A549 (cell line): ENCODE results near the gene CYSRT1. TPM values are rescaled to one million over a fixed set of nuclear protein-coding genes. Genes with fewer than 3 reads are reported as not detected.

Source experiments
- ATAC-seq, 2 experiments: fragments of 200-7000 bp in 1 of 2; fragments of >200 bp in 1 of 2; cut with Nextera tagmentation in 1 of 2; cut with Tn5 transposase in 1 of 2; 3 replicates each; pipeline versions ENCODE4 v1.8.0 to v1.9.1; 2018 to 2020; ENCODE audit warnings: mild to moderate bottlenecking in 1 of 2, moderate library complexity in 1 of 2
- CTCF ChIA-PET: fragments of 300-600 bp; sonication (Branson Sonifier 250); formaldehyde crosslinking; extraction: SDS; loops from one replicate; lab custom pipeline; 2021; ENCODE audit warnings: antibody characterized with exemption, inconsistent platforms; lab: Yijun Ruan, JAX
- POLR2A ChIA-PET: fragments of 350-600 bp; formaldehyde crosslinking; extraction: SDS; loops from one replicate; lab custom pipeline; 2021; ENCODE audit warnings: antibody characterized with exemption, inconsistent platforms; lab: Yijun Ruan, JAX
- DNase-seq, 2 experiments: peaks; one replicate each; pipeline versions ENCODE4 v3.0.0 to v3.0.0-alpha.2; 2011 to 2016; ENCODE audit warnings: low read depth in 1 of 2, low spot score in 1 of 2
- FAIRE-seq: peaks from 2 replicates; lab custom pipeline; 2011; peaks lifted over from hg19 to GRCh38; lab: Jason Lieb, UNC
- H3K27ac ChIP-seq, 2 experiments: fragments of >200 bp; sonication (Bioruptor Twin); formaldehyde crosslinking; 3 replicates each; pipeline ENCODE4 v1.5.1; 2016 to 2017
- H3K4me1 ChIP-seq: fragments of >200 bp; sonication (Bioruptor Twin); formaldehyde crosslinking; 3 replicates; pipeline ENCODE4 v1.6.1; 2016
- H3K4me2 ChIP-seq: fragments of >200 bp; sonication (Bioruptor Twin); formaldehyde crosslinking; 3 replicates; pipeline ENCODE4 v1.6.1; 2016
- H3K4me3 ChIP-seq: fragments of >200 bp; sonication (Bioruptor Twin); formaldehyde crosslinking; 3 replicates; pipeline ENCODE4 v1.5.1; 2016
- H3K9me3 ChIP-seq: fragments of >200 bp; sonication (Bioruptor Twin); formaldehyde crosslinking; 3 replicates; pipeline ENCODE4 v1.6.1; 2016
- ATOH8 ChIP-seq: fragments of 250-450 bp; sonication (Bioruptor Pico); IDR thresholded peaks from 2 replicates; pipeline ENCODE4 v1.5.0; 2020; ENCODE audit warnings: low read depth, mild to moderate bottlenecking, moderate library complexity
- BHLHE40 ChIP-seq: IDR thresholded peaks from 2 replicates; pipeline ENCODE4 v1.6.1; 2012; ENCODE audit warnings: low read depth, low read length, inconsistent platforms
- CBX8 ChIP-seq: fragments of 200-600 bp; sonication (generic); IDR thresholded peaks from 2 replicates; pipeline ENCODE4 v1.6.1; 2016
- CEBPB ChIP-seq, 2 experiments: fragments of >200 bp in 1 of 2; sonication (Bioruptor Twin) in 1 of 2; formaldehyde crosslinking in 1 of 2; IDR thresholded peaks; 2 replicates each; pipeline ENCODE4 v1.6.1; 2012 to 2016
- CHD2 ChIP-seq: fragments of 150-350 bp; IDR thresholded peaks from 2 replicates; pipeline ENCODE4 v1.6.1; 2014; ENCODE audit warnings: low read length; ENCODE audit not compliant: partially characterized antibody
- CHD4 ChIP-seq: fragments of 200-600 bp; sonication (generic); IDR thresholded peaks from 2 replicates; pipeline ENCODE4 v1.6.1; 2016; ENCODE audit warnings: antibody characterized with exemption, mild to moderate bottlenecking, borderline replicate concordance
- EHF ChIP-seq: fragments of 250-450 bp; sonication (Bioruptor Pico); IDR thresholded peaks from 2 replicates; pipeline ENCODE4 v1.5.0; 2020; ENCODE audit warnings: mild to moderate bottlenecking
- EHMT2 ChIP-seq: fragments of 200-600 bp; sonication (generic); IDR thresholded peaks from 2 replicates; pipeline ENCODE4 v1.6.1; 2016; ENCODE audit warnings: antibody characterized with exemption, low read depth, mild to moderate bottlenecking, moderate library complexity
- ELK1 ChIP-seq: fragments of 150-350 bp; IDR thresholded peaks from 2 replicates; pipeline ENCODE4 v1.6.1; 2014; ENCODE audit warnings: low read depth, mild to moderate bottlenecking, low read length
- FOSL2 ChIP-seq, 2 experiments: fragments of 450-650 bp in 1 of 2; fragments of >200 bp in 1 of 2; sonication (Bioruptor Twin) in 1 of 2; formaldehyde crosslinking; IDR thresholded peaks; 2 replicates each; pipeline versions ENCODE4 v1.5.0 to v1.6.1; 2016 to 2020; ENCODE audit warnings: mild to moderate bottlenecking in 1 of 2, moderate library complexity in 1 of 2
- GATA3 ChIP-seq: IDR thresholded peaks from 2 replicates; pipeline ENCODE4 v1.6.1; 2012; ENCODE audit warnings: borderline replicate concordance
- HDAC2 ChIP-seq: fragments of 200-600 bp; sonication (generic); IDR thresholded peaks from 2 replicates; pipeline ENCODE4 v1.6.1; 2016
- HOXB5 ChIP-seq: fragments of 250-450 bp; sonication (Bioruptor Pico); IDR thresholded peaks from 2 replicates; pipeline ENCODE4 v1.5.0; 2020; ENCODE audit warnings: mild to moderate bottlenecking, moderate library complexity
- JUNB ChIP-seq: fragments of >200 bp; sonication (Bioruptor Twin); formaldehyde crosslinking; IDR thresholded peaks from 2 replicates; pipeline ENCODE4 v1.6.1; 2016
- KDM1A ChIP-seq: fragments of 200-600 bp; sonication (generic); IDR thresholded peaks from 2 replicates; pipeline ENCODE4 v1.6.1; 2016; ENCODE audit warnings: low read depth, mild to moderate bottlenecking
- MAFK ChIP-seq: fragments of 450-650 bp; IDR thresholded peaks from 2 replicates; pipeline ENCODE4 v1.6.1; 2014; ENCODE audit not compliant: partially characterized antibody
- MYC ChIP-seq: IDR thresholded peaks from 2 replicates; pipeline ENCODE4 v1.6.1; 2012; ENCODE audit warnings: mild to moderate bottlenecking, inconsistent platforms, low read length, improper control_type of control experiment, borderline replicate concordance
- NFE2L2 ChIP-seq: fragments of 150-350 bp; conservative IDR thresholded peaks from 2 replicates; pipeline ENCODE4 v1.6.1; 2014; ENCODE audit warnings: low read length
- NPAS2 ChIP-seq: fragments of 250-450 bp; sonication (Bioruptor Pico); IDR thresholded peaks from 2 replicates; pipeline ENCODE4 v1.8.0; 2022; ENCODE audit warnings: mild to moderate bottlenecking, moderate library complexity, borderline replicate concordance
- NR3C1 ChIP-seq: fragments of >200 bp; sonication (Bioruptor Twin); formaldehyde crosslinking; IDR thresholded peaks from 3 replicates; pipeline ENCODE4 v1.6.1; 2017
- PBX3 ChIP-seq: IDR thresholded peaks from 2 replicates; pipeline ENCODE4 v1.6.1; 2012
- PHF8 ChIP-seq: fragments of 200-600 bp; sonication (generic); IDR thresholded peaks from 2 replicates; pipeline ENCODE4 v1.6.1; 2016; ENCODE audit warnings: low read depth, mild to moderate bottlenecking, antibody characterized with exemption, moderate library complexity, borderline replicate concordance
- POLR2A ChIP-seq: IDR thresholded peaks from 2 replicates; pipeline ENCODE4 v1.6.1; 2012; ENCODE audit warnings: mild to moderate bottlenecking, low read length
- RAD21 ChIP-seq, 2 experiments: fragments of >200 bp in 1 of 2; sonication (Bioruptor Twin) in 1 of 2; formaldehyde crosslinking in 1 of 2; IDR thresholded peaks in 1 of 2; conservative IDR thresholded peaks in 1 of 2; 2 replicates in 1 of 2; 3 replicates in 1 of 2; pipeline ENCODE4 v1.6.1; 2012 to 2018; ENCODE audit warnings: inconsistent platforms in 1 of 2
- RARB ChIP-seq: fragments of 250-450 bp; sonication (Bioruptor Pico); IDR thresholded peaks from 2 replicates; pipeline ENCODE4 v1.8.0; 2021; ENCODE audit warnings: mild to moderate bottlenecking, moderate library complexity
- REST ChIP-seq: fragments of 200-600 bp; sonication (generic); IDR thresholded peaks from 2 replicates; pipeline ENCODE4 v1.6.1; 2016; ENCODE audit warnings: antibody characterized with exemption, mild to moderate bottlenecking, moderate library complexity
- SMC3 ChIP-seq: fragments of >200 bp; sonication (Bioruptor Twin); formaldehyde crosslinking; IDR thresholded peaks from 3 replicates; pipeline ENCODE4 v1.6.1; 2018; ENCODE audit warnings: inconsistent platforms
- SREBF2 ChIP-seq: fragments of 450-650 bp; IDR thresholded peaks from 2 replicates; pipeline ENCODE4 v1.6.1; 2014; ENCODE audit warnings: mild to moderate bottlenecking, moderate library complexity
- ZC3H11A ChIP-seq: fragments of 450-650 bp; IDR thresholded peaks from 2 replicates; pipeline ENCODE4 v1.6.1; 2014; ENCODE audit warnings: antibody characterized with exemption, mild to moderate bottlenecking
- ZFP36 ChIP-seq: fragments of 450-650 bp; IDR thresholded peaks from 2 replicates; pipeline ENCODE4 v1.6.1; 2014; ENCODE audit warnings: borderline replicate concordance; ENCODE audit not compliant: partially characterized antibody
- WGBS: methylation state at CpG from one replicate; pipeline ENCODE4 v1.1.6; 2017; ENCODE audit errors: missing lambda C conversion rate; 5-methylcytosine and 5-hydroxymethylcytosine counted together
- polyA plus RNA-seq, 4 experiments: library from polyadenylated mRNA; depleted of rRNA in 3 of 4; stranded (reverse); fragments of >200 nt; fragmentation: RNase III in 1 of 4; extraction: RNeasy Plus Mini Kit Qiagen cat#74134 plus additional on column Dnase treatment in 1 of 4; gene quantifications; 2 replicates in 3 of 4; 3 replicates in 1 of 4; pipeline ENCODE4 v1.2.3, GENCODE V29; 2011 to 2017
- TF ChIP-seq, protein P1 (sequence below): fragments of >200 bp; sonication (Bioruptor Twin); formaldehyde crosslinking; IDR thresholded peaks from 3 replicates; pipeline ENCODE4 v1.6.1; 2016
- TF ChIP-seq, protein P2 (sequence below): fragments of 450-650 bp; IDR thresholded peaks from 2 replicates; pipeline ENCODE4 v1.6.1; 2014; ENCODE audit warnings: antibody characterized with exemption

Gene CYSRT1
- polyA plus RNA-seq, 2 of the 4 experiments (the other 2 are of a cell fraction): 0.30 to 0.81 TPM

GRCh38 chr9:137205126-137206069 is 19.6 kb upstream of the CYSRT1 start, which contains the start of the genes NDOR1 and TMEM203:
TSS of gene NDOR1 (plus strand) at chr9:137205700. CDS start at chr9:137205778, 78 bp downstream.
TSS of gene TMEM203 (minus strand) at chr9:137205648. CDS start at chr9:137205414, 234 bp downstream.
- CTCF ChIA-PET: interaction anchor here (0.8 to 4.0 kb wide), 7 partner anchors 10 to 32 kb away, joined by 3 to 24 read pairs (median 4); partner anchors contain the start of genes RNF208, RNF224 and SSNA1
- POLR2A ChIA-PET: interaction anchor here (1.0 to 1.5 kb wide), 5 partner anchors 16 to 42 kb away, joined by 3 to 5 read pairs (median 4); partner anchors contain the start of gene TUBB4B
- no peak for FAIRE-seq
- TF ChIP-seq NFE2L2 (no peak), RAD21 (conservative IDR thresholded peaks at IDR 0.05 in 1 of 2, IDR thresholded peaks at IDR 0.05 in 1 of 2) (no peak), HOXB5 (CRISPR knock-in tag) (0 out of 2 replicates have a peak, but pooled peaks have one; percentile 20), MAFK (no peak), ZC3H11A (no peak), REST (no peak), ZFP36 (no peak), PHF8 (peak; percentile 57; the same call in 1 of the 2 replicates), CBX8 (no peak), CHD2 (no peak), EHMT2 (no peak), JUNB (no peak), MYC (no peak), ATOH8 (CRISPR knock-in tag) (no peak), FOSL2 (IDR thresholded peaks at IDR 0.05) (no peak), FOSL2 (CRISPR knock-in tag; IDR thresholded peaks at IDR 0.05) (no peak), SMC3 (no peak), RARB (CRISPR knock-in tag) (no peak), POLR2A (peak; percentile 74), BHLHE40 (no peak), SREBF2 (no peak), CEBPB (IDR thresholded peaks at IDR 0.05) (no peak), ELK1 (no peak), KDM1A (no peak), CHD4 (no peak), PBX3 (no peak), GATA3 (no peak), NR3C1 (no peak), NPAS2 (CRISPR knock-in tag) (no peak), EHF (CRISPR knock-in tag) (no peak), HDAC2 (no peak)
- TF ChIP-seq, protein P1, sequence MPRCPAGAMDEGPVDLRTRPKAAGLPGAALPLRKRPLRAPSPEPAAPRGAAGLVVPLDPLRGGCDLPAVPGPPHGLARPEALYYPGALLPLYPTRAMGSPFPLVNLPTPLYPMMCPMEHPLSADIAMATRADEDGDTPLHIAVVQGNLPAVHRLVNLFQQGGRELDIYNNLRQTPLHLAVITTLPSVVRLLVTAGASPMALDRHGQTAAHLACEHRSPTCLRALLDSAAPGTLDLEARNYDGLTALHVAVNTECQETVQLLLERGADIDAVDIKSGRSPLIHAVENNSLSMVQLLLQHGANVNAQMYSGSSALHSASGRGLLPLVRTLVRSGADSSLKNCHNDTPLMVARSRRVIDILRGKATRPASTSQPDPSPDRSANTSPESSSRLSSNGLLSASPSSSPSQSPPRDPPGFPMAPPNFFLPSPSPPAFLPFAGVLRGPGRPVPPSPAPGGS: peak; percentile 83; the same call in 1 of the 3 replicates
- TF ChIP-seq, protein P2, sequence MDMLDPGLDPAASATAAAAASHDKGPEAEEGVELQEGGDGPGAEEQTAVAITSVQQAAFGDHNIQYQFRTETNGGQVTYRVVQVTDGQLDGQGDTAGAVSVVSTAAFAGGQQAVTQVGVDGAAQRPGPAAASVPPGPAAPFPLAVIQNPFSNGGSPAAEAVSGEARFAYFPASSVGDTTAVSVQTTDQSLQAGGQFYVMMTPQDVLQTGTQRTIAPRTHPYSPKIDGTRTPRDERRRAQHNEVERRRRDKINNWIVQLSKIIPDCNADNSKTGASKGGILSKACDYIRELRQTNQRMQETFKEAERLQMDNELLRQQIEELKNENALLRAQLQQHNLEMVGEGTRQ: no peak

More at GRCh38 chr9:137205126-137206069, 19.6 kb upstream of the CYSRT1 start, which contains the start of the genes NDOR1 and TMEM203:
- H3K4me1 ChIP-seq: peaks cover 28% of the 10 kb centered on the region
- H3K4me2 ChIP-seq: peak within 1 kb of the TSS; percentile 86
- ATAC-seq (peak; percentile 69 to 70), DNase-seq (peak; percentile 84 to 91)
- WGBS: 4% methylated on average over 27 of the region's 98 CpGs
- H3K27ac ChIP-seq: peak within 1 kb of the TSS; percentile 93 to 97
- no peaks in the 10 kb centered on the region for H3K9me3 ChIP-seq
- peak within 1 kb of the TSS; percentile 93 for H3K4me3 ChIP-seq
